Smooth muscle cell (in vitro differentiated cells): ENCODE measurements around the gene SEC14L2. TPM values are rescaled to one million over a fixed set of nuclear protein-coding genes. Genes with fewer than 3 reads are reported as not detected.
A peak's percentile ranks its signal among the peaks of the same experiment; 100 is the strongest.

ENCODE experiments used
- DNase-seq: peaks from one replicate; lab custom pipeline; 2025; ENCODE audit not compliant: unreplicated experiment; lab: John Stamatoyannopoulos, UW
- H2AFZ ChIP-seq: fragments of 200-600 bp; sonication (generic); 2 replicates; pipeline ENCODE4 v1.6.0; 2016; ENCODE audit warnings: antibody characterized with exemption, low read depth, mild to moderate bottlenecking
- H3F3A ChIP-seq: fragments of 200-600 bp; sonication (generic); 2 replicates; pipeline ENCODE4 v1.6.0; 2017; ENCODE audit warnings: antibody characterized with exemption, low read depth
- H3K27ac ChIP-seq: fragments of 200-600 bp; sonication (generic); 2 replicates; pipeline ENCODE4 v1.5.1; 2016; ENCODE audit warnings: low read depth, mild to moderate bottlenecking
- H3K27me3 ChIP-seq: fragments of 200-600 bp; sonication (generic); 2 replicates; pipeline ENCODE4 v1.6.1; 2016; ENCODE audit warnings: low read depth, mild to moderate bottlenecking
- H3K36me3 ChIP-seq: fragments of 200-600 bp; sonication (generic); 2 replicates; pipeline ENCODE4 v1.5.1; 2016; ENCODE audit warnings: low read depth
- H3K4me1 ChIP-seq: fragments of 200-600 bp; sonication (generic); 2 replicates; pipeline ENCODE4 v1.5.1; 2016; ENCODE audit warnings: low read depth
- H3K4me2 ChIP-seq: fragments of 200-600 bp; sonication (generic); 2 replicates; pipeline ENCODE4 v1.6.0; 2016; ENCODE audit warnings: mild to moderate bottlenecking
- H3K4me3 ChIP-seq: fragments of 200-600 bp; sonication (generic); 2 replicates; pipeline ENCODE4 v1.5.1; 2016; ENCODE audit warnings: mild to moderate bottlenecking
- H3K79me2 ChIP-seq: fragments of 200-600 bp; sonication (generic); 2 replicates; pipeline ENCODE4 v1.6.0; 2016; ENCODE audit warnings: low read depth, mild to moderate bottlenecking
- H3K9ac ChIP-seq: fragments of 200-600 bp; sonication (generic); 2 replicates; pipeline ENCODE4 v1.6.0; 2016; ENCODE audit warnings: low read depth
- H3K9me3 ChIP-seq: fragments of 200-600 bp; sonication (generic); replicated peaks from 2 replicates; pipeline ENCODE4 v1.5.1; 2016; ENCODE audit warnings: low read depth
- H4K20me1 ChIP-seq: fragments of 200-600 bp; sonication (generic); 2 replicates; pipeline ENCODE4 v1.6.0; 2016; ENCODE audit warnings: low read depth
- WGBS: methylation state at CpG from one replicate; pipeline ENCODE4 v1.1.7; 2016; ENCODE audit warnings: low lambda C conversion rate; 5-methylcytosine and 5-hydroxymethylcytosine counted together
- polyA plus RNA-seq: library from polyadenylated mRNA; unstranded; fragments of >200 nt; fragmentation: Nextera tagmentation; extraction: Ambion mirVana; gene quantifications from 2 replicates; pipeline ENCODE4 v1.2.1, GENCODE V29; 2016
- total RNA-seq: library from RNA; depleted of rRNA; stranded (reverse); fragments of >200 nt; gene quantifications from 2 replicates; pipeline ENCODE4 v1.2.3, GENCODE V29; 2014
- TF ChIP-seq, protein P1 (sequence below): fragments of 200-600 bp; sonication (generic); IDR thresholded peaks from 2 replicates; pipeline ENCODE4 v1.5.1; 2017; ENCODE audit warnings: borderline replicate concordance, mild to moderate bottlenecking, antibody characterized with exemption; ENCODE audit not compliant: insufficient read depth, poor library complexity, severe bottlenecking

The SEC14L2 gene
- total RNA-seq (7.9 and 15.1 TPM in 2 replicates), polyA plus RNA-seq (8.0 and 8.2 TPM in 2 replicates)

DNA sequence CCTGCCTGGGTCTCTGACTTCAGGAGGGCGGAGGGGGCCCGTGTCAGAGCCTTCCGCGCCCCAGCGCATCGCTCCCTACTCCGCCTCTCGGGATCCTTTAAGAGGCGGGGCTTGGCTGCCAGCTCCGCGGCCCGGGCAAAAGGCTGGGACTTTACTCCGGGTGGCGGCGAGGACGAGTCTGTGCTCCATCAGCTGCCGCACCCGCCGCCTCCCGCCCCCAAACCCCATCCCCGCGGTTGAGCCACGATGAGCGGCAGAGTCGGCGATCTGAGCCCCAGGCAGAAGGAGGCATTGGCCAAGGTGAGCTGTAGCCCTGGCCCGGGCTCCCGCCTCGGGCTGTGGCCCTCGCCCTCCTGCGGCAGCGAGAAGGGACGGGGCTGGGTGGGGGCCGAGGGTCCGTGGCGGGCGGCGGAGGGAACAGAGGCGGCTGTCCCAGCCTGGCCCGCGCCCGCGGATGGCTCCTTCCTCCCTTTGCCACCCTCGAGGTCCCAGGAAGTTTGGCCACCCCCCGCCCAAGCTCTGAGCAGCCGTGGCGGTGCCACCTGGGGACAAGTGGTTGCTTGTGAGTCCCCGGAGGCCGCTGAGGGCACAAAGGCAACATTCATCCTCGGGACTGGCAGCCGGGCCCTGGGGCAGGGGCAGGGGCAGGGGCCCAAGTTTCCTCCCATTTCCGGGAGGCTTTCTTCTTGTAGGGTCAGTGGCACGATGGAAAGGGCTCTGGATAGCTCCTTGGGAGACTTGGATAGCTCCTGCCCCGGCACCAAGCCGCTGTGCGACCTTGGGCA is at the start of gene SEC14L2:
Gene SEC14L2 (plus strand): TSS at position 148 of the 785 bp plus-strand sequence. CDS start 99 bp downstream, at position 247.
- WGBS, result 1% methylated on average over 31 of the region's 56 CpGs
- peaks cover 32% of the 10 kb centered on the region for H4K20me1 ChIP-seq
- H3K27ac ChIP-seq, result no peak within 1 kb of the TSS
- TF ChIP-seq, protein P1, sequence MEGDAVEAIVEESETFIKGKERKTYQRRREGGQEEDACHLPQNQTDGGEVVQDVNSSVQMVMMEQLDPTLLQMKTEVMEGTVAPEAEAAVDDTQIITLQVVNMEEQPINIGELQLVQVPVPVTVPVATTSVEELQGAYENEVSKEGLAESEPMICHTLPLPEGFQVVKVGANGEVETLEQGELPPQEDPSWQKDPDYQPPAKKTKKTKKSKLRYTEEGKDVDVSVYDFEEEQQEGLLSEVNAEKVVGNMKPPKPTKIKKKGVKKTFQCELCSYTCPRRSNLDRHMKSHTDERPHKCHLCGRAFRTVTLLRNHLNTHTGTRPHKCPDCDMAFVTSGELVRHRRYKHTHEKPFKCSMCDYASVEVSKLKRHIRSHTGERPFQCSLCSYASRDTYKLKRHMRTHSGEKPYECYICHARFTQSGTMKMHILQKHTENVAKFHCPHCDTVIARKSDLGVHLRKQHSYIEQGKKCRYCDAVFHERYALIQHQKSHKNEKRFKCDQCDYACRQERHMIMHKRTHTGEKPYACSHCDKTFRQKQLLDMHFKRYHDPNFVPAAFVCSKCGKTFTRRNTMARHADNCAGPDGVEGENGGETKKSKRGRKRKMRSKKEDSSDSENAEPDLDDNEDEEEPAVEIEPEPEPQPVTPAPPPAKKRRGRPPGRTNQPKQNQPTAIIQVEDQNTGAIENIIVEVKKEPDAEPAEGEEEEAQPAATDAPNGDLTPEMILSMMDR, result no peak
- peaks cover 20% of the 10 kb centered on the region for H3K4me1 ChIP-seq
- peak within 1 kb of the TSS; percentile 81 for H3K4me3 ChIP-seq
- peak within 1 kb of the TSS; percentile 93 for H3K4me2 ChIP-seq
- DNase-seq, result peak; percentile 29
- no peaks in the 10 kb centered on the region for H3F3A ChIP-seq
- peak within 1 kb of the TSS; percentile 29 for H3K9ac ChIP-seq
- H3K79me2 ChIP-seq, result no peaks in the 10 kb centered on the region
- no peaks in the 10 kb centered on the region for H3K27me3 ChIP-seq
- peak within 1 kb of the TSS; percentile 67 for H2AFZ ChIP-seq
- no peaks in the 10 kb centered on the region for H3K9me3 ChIP-seq
- H3K36me3 ChIP-seq, result no peaks in the 10 kb centered on the region

DNA sequence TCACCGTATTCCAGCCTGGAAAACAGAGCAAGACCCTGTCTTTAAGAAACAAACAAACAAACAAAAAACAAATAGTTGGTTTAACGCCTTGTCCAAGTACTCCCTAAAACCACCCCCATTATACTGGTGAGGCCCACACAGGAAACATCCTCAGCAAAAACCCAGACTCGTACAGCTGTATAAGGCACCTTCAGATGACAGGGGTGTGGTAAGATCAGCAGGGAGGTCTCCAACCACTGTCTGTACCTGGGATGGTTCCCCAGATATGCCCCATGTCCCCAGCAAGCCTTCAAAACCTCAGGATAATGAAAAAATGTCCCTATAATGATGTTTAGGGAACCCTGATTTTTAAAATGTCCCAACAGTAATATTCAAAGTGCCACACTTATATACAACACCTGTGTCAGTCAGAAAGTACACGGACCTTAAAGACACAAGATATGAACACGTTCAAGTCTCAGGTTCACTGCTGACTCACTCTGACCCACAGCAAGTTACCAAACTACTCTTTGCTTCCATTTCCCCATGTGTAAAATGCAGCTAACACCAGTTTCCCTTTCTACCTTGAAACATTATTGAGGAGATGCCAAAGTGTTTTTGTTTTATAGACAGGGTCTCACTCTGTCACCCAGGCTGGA is 49.4 kb upstream of the SEC14L2 start:
- Histone ChIP-seq H3K9me3 (no peaks in the 10 kb centered on the region), H3K4me1 (no peaks in the 10 kb centered on the region), H3K27me3 (no peaks in the 10 kb centered on the region), H2AFZ (no peak overlapping the region), H3K79me2 (peaks cover 39% of the 10 kb centered on the region), H3K36me3 (peaks cover 32% of the 10 kb centered on the region), H3F3A (no peaks in the 10 kb centered on the region), H3K9ac (no peak overlapping the region), H3K4me3 (no peak overlapping the region), H4K20me1 (peaks cover 75% of the 10 kb centered on the region), H3K27ac (no peak overlapping the region), H3K4me2 (no peak overlapping the region)
- DNase-seq, result no peak
- 94% methylated on average over 5 of the region's 5 CpGs for WGBS
- TF ChIP-seq, protein P1, result no peak

DNA sequence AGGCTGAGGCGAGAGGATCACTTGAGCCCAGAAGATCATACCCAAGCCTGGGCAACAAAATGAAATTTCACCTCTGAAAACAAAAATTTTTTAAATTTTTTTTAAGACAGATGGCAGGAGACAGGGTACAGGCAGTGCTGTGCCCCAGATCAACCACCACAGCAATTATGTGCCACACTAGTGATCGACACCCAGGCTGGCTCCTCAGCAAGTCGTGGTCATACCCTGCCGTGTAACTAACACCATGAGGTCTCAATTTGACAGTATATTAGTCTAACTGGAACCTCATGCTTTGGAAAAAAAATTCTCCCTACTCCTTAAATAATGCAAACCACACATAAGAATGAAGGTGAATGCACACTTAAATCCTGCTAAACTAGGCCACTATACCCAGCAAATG is 48.4 kb upstream of the SEC14L2 start:
- H3K9me3 ChIP-seq, result no peaks in the 10 kb centered on the region
- no peak overlapping the region for H3K27ac ChIP-seq
- 98% methylated on average over 4 of the region's 4 CpGs for WGBS
- no peak overlapping the region for H3K4me3 ChIP-seq
- H3K79me2 ChIP-seq, result peaks cover 46% of the 10 kb centered on the region
- H2AFZ ChIP-seq, result no peak overlapping the region
- H3K27me3 ChIP-seq, result no peaks in the 10 kb centered on the region
- H3K4me2 ChIP-seq, result no peak overlapping the region
- no peak overlapping the region for H3K9ac ChIP-seq
- DNase-seq, result no peak
- TF ChIP-seq, protein P1, result no peak
- no peaks in the 10 kb centered on the region for H3K4me1 ChIP-seq
- H3K36me3 ChIP-seq, result peaks cover 23% of the 10 kb centered on the region
- no peaks in the 10 kb centered on the region for H3F3A ChIP-seq
- H4K20me1 ChIP-seq, result peaks cover 79% of the 10 kb centered on the region
